ENCODE data around the gene SLC29A2. TPM values are rescaled to one million over a fixed set of nuclear protein-coding genes. Genes with fewer than 3 reads are reported as not detected.

Gene SLC29A2
- total and polyA plus RNA-seq, 2 donors (not counting 3 experiments of a cell fraction or from before 2014, with no cell fraction given), result 2.4 to 5.2 TPM

DNA sequence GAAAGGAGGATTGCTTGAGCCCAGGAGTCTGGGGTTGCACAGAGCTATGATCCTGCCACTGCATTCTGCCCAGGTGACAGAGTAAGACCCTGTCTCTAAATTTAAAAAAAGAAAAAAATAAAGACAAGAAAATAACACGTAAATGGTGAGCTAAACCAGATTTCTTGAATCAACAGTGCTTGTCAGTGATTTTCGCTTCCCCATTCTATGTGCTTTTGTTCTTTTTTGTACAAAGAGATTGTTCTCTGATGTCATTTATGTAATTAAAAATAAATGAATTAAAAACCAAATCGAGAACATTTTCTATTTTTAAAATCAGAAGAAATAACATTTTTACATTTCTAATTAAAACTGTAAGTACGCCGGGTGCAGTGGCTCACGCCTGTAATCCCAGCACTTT, 19.8 kb upstream of the SLC29A2 start:
- H3K9ac ChIP-seq (replicated peaks; ENCODE audit: extremely low read depth, insufficient read depth, low read length), result no peak overlapping the region
- DNase-seq (ENCODE audit: low read depth, low spot score) (no peak), FAIRE-seq (no peak)
- H3K4me3 ChIP-seq (replicated peaks in 1 of 3; ENCODE audit: insufficient read depth in 1 of 3, low read depth in 1 of 3, low read length in 3 of 3), result no peak overlapping the region
- H3K79me2 ChIP-seq (ENCODE audit: control insufficient read depth, insufficient read depth, low read length), result no peaks in the 10 kb centered on the region
- no peaks in the 10 kb centered on the region for H3K9me1 ChIP-seq (replicated peaks; ENCODE audit: control insufficient read depth, extremely low read depth, insufficient read depth, low read length)
- H2AFZ ChIP-seq (ENCODE audit: low read depth, low read length), result no peak overlapping the region
- H3K4me2 ChIP-seq (ENCODE audit: insufficient read depth, low read length), result no peak overlapping the region
- dilution Hi-C loops (cut with MboI; ENCODE audit: extremely low pct_ligation_motif_present, low sequenced_read_pairs) (no loop called here), intact Hi-C loops (cut with micrococcal nuclease) (no loop called here)
- H4K20me1 ChIP-seq (replicated peaks; ENCODE audit: control insufficient read depth, extremely low read depth, insufficient read depth, low read length), result no peaks in the 10 kb centered on the region
- H3K9me3 ChIP-seq (replicated peaks; ENCODE audit: control insufficient read depth, insufficient read depth, low read length), result no peaks in the 10 kb centered on the region
- peaks cover 2% of the 10 kb centered on the region for H3K4me1 ChIP-seq (ENCODE audit: control insufficient read depth, extremely low read depth, insufficient read depth, low read length)
- peaks cover 4 to 6% of the 10 kb centered on the region in 2 experiments for H3K27me3 ChIP-seq (ENCODE audit: control insufficient read depth in 2 of 2, insufficient read depth in 2 of 2, low read length in 2 of 2)
- POLR2A ChIA-PET, result no interaction called here
- H3K36me3 ChIP-seq (ENCODE audit: control insufficient read depth in 2 of 2, extremely low read depth in 1 of 2, insufficient read depth in 2 of 2, low read length in 2 of 2), result no peaks in the 10 kb centered on the region
- H3K27ac ChIP-seq (ENCODE audit: insufficient read depth, low read depth, low read length), result no peak overlapping the region
- TF ChIP-seq, protein P1, sequence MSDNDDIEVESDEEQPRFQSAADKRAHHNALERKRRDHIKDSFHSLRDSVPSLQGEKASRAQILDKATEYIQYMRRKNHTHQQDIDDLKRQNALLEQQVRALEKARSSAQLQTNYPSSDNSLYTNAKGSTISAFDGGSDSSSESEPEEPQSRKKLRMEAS (IDR thresholded peaks at IDR 0.05; ENCODE audit: insufficient read depth, insufficient read length), result no peak
- TF ChIP-seq POLR2A (IDR thresholded peaks at IDR 0.05; ENCODE audit: low read depth, low read length) (no peak), JUN (IDR thresholded peaks at IDR 0.05; ENCODE audit: borderline replicate concordance, insufficient read depth, insufficient read length, low read depth) (no peak), POLR2AphosphoS5 (IDR thresholded peaks at IDR 0.05; ENCODE audit: insufficient read depth, low read depth, low read length) (no peak), FOS (IDR thresholded peaks at IDR 0.05; ENCODE audit: borderline replicate concordance, insufficient read depth, low read length) (no peak), GATA2 (IDR thresholded peaks at IDR 0.05; ENCODE audit: insufficient read depth, insufficient read length, low read depth, low read length) (no peak), EZH2 (IDR thresholded peaks at IDR 0.05; ENCODE audit: borderline replicate concordance, low read depth, low read length, severe bottlenecking) (no peak)
- TF ChIP-seq, protein P2, sequence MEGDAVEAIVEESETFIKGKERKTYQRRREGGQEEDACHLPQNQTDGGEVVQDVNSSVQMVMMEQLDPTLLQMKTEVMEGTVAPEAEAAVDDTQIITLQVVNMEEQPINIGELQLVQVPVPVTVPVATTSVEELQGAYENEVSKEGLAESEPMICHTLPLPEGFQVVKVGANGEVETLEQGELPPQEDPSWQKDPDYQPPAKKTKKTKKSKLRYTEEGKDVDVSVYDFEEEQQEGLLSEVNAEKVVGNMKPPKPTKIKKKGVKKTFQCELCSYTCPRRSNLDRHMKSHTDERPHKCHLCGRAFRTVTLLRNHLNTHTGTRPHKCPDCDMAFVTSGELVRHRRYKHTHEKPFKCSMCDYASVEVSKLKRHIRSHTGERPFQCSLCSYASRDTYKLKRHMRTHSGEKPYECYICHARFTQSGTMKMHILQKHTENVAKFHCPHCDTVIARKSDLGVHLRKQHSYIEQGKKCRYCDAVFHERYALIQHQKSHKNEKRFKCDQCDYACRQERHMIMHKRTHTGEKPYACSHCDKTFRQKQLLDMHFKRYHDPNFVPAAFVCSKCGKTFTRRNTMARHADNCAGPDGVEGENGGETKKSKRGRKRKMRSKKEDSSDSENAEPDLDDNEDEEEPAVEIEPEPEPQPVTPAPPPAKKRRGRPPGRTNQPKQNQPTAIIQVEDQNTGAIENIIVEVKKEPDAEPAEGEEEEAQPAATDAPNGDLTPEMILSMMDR (IDR thresholded peaks at IDR 0.05; ENCODE audit: extremely low read depth in 1 of 2, insufficient read depth in 1 of 2, low read depth in 1 of 2, low read length in 2 of 2), result no peak
- CTCF ChIA-PET, result interaction anchor here (1.2 to 3.9 kb wide), 4 partner anchors 14 to 79 kb away, joined by 3 to 54 read pairs (median 4); no protein-coding TSS in a partner anchor
- BruUV-seq (replicated peaks), result no TSS peak
